ENCODE data around the gene CDC5L. TPM values are rescaled to one million over a fixed set of nuclear protein-coding genes. Genes with fewer than 3 reads are reported as not detected.

CDC5L gene
- total RNA-seq, 4 donors from 2014 or later: 17.8 to 24.7 (median 20.8) TPM

GRCh38 chr6:44468835-44469234 is 81.3 kb downstream of the CDC5L start:
- no peak for TF ChIP-seq CTCF (IDR thresholded peaks at IDR 0.05)
- TF ChIP-seq POLR2A (IDR thresholded peaks at IDR 0.05): no peak

GRCh38 chr6:44470115-44470464 is 82.6 kb downstream of the CDC5L start:
- Histone ChIP-seq H3K4me1 (peaks cover 12 to 13% of the 10 kb centered on the region in 2 donors), H3K4me3 (replicated peaks in 1 of 3) (no peak overlapping the region), H3K9me3 (no peaks in the 10 kb centered on the region), H3K27ac (peak overlapping the region in 2 of 3 donors; percentile 17 to 42), H3K36me3 (no peaks in the 10 kb centered on the region), H3K27me3 (no peaks in the 10 kb centered on the region)
- intact Hi-C loops (cut with DNase I): loop anchor here (10.0 kb wide), 2 partner anchors 185 to 1245 kb away; no protein-coding TSS in a partner anchor
- peak in 1 of 2 donors; percentile 72 for DNase-seq
- 22 to 29% methylated on average over 7 of the region's 7 CpGs for WGBS, 2 donors
- TF ChIP-seq POLR2A (IDR thresholded peaks at IDR 0.05) (no peak), CTCF (IDR thresholded peaks at IDR 0.05) (peak in 1 of 6 experiments; percentile 32)

More at GRCh38 chr6:44468835-44469234, 81.3 kb downstream of the CDC5L start:
- intact Hi-C loops (cut with DNase I): no loop called here
- H3K36me3 ChIP-seq: no peaks in the 10 kb centered on the region
- H3K27me3 ChIP-seq: no peaks in the 10 kb centered on the region
- no peaks in the 10 kb centered on the region for H3K9me3 ChIP-seq
- no peak overlapping the region for H3K27ac ChIP-seq
- DNase-seq: no peak
- 83% methylated on average over 6 of the region's 6 CpGs for WGBS, 2 donors
- H3K4me3 ChIP-seq (replicated peaks in 1 of 3): no peak overlapping the region
- H3K4me1 ChIP-seq: peaks cover 22% of the 10 kb centered on the region in 2 donors

GRCh38 chr6:44470746-44471145 is 83.2 kb downstream of the CDC5L start:
- intact Hi-C loops (cut with DNase I): loop anchor here (10.0 kb wide), 2 partner anchors 184 to 1244 kb away; no protein-coding TSS in a partner anchor
- H3K4me1 ChIP-seq: peaks cover 6 to 11% of the 10 kb centered on the region in 2 donors
- no peaks in the 10 kb centered on the region for H3K9me3 ChIP-seq
- TF ChIP-seq CTCF (IDR thresholded peaks at IDR 0.05) (no peak), POLR2A (IDR thresholded peaks at IDR 0.05) (no peak)
- H3K27me3 ChIP-seq: no peaks in the 10 kb centered on the region
- no peaks in the 10 kb centered on the region for H3K36me3 ChIP-seq
- no peak overlapping the region for H3K4me3 ChIP-seq (replicated peaks in 1 of 3)
- peak overlapping the region in 1 of 3 donors; percentile 17 for H3K27ac ChIP-seq
- DNase-seq: no peak
- 74 to 77% methylated on average over 2 of the region's 2 CpGs for WGBS, 2 donors

- Histone ChIP-seq H3K4me1 (peaks cover 10 to 17% of the 10 kb centered on the region in 2 donors), H3K36me3 (no peaks in the 10 kb centered on the region), H3K27me3 (no peaks in the 10 kb centered on the region), H3K9me3 (no peaks in the 10 kb centered on the region), H3K27ac (no peak overlapping the region), H3K4me3 (replicated peaks in 1 of 3) (no peak overlapping the region)
- intact Hi-C loops (cut with DNase I): loop anchor here (10.0 kb wide), 2 partner anchors 183 to 1243 kb away; no protein-coding TSS in a partner anchor
- WGBS, 2 donors: 90 to 94% methylated on average over 15 of the region's 15 CpGs
- DNase-seq: no peak
- TF ChIP-seq CTCF (IDR thresholded peaks at IDR 0.05) (no peak), POLR2A (IDR thresholded peaks at IDR 0.05) (no peak)
Measured at GRCh38 chr6:44471271-44471981, 83.9 kb downstream of the CDC5L start.

GRCh38 chr6:44472250-44472945 is 84.9 kb downstream of the CDC5L start:
- TF ChIP-seq CTCF (IDR thresholded peaks at IDR 0.05) (no peak), POLR2A (IDR thresholded peaks at IDR 0.05) (no peak)
- Histone ChIP-seq H3K4me1 (peaks cover 10 to 19% of the 10 kb centered on the region in 2 donors), H3K36me3 (no peaks in the 10 kb centered on the region), H3K4me3 (replicated peaks in 1 of 3) (no peak overlapping the region), H3K27me3 (no peaks in the 10 kb centered on the region), H3K9me3 (no peaks in the 10 kb centered on the region), H3K27ac (no peak overlapping the region)
- 81 to 85% methylated on average over 11 to 13 of the region's 13 CpGs for WGBS, 2 donors
- no peak for DNase-seq
- intact Hi-C loops (cut with DNase I): loop anchor here (10.0 kb wide), 2 partner anchors 182 to 1242 kb away; no protein-coding TSS in a partner anchor

All from thyroid gland (tissue), 4 donors.